ENCODE measurements around the gene NUP58. TPM values are rescaled to one million over a fixed set of nuclear protein-coding genes. Genes with fewer than 3 reads are reported as not detected.

NUP58 gene
- total RNA-seq, 1 experiment from 2014 or later = 101 TPM

- DNase-seq (ENCODE audit: low read depth, low spot score) = no peak
- TF ChIP-seq ELF1 (IDR thresholded peaks at IDR 0.05; ENCODE audit: borderline replicate concordance, low read depth) (no peak), SP1 (IDR thresholded peaks at IDR 0.05; ENCODE audit: low read depth) (no peak), POLR2A (IDR thresholded peaks at IDR 0.05; ENCODE audit: borderline replicate concordance, extremely low read depth, insufficient read depth, insufficient read length) (no peak), RAD21 (IDR thresholded peaks at IDR 0.05; ENCODE audit: low read depth) (no peak), SIN3A (IDR thresholded peaks at IDR 0.05; ENCODE audit: low read depth) (no peak), EZH2 (IDR thresholded peaks at IDR 0.05) (no peak), CBX3 (IDR thresholded peaks at IDR 0.05; ENCODE audit: low read depth) (no peak), YY1 (IDR thresholded peaks at IDR 0.05; ENCODE audit: extremely low read depth, insufficient replicate concordance, low read depth, low read length) (no peak), ATF3 (IDR thresholded peaks at IDR 0.05) (no peak), TCF7L2 (IDR thresholded peaks at IDR 0.05; ENCODE audit: borderline replicate concordance, extremely low read depth, insufficient read depth, insufficient read length) (no peak), SRF (IDR thresholded peaks at IDR 0.05; ENCODE audit: low read depth) (no peak), REST (IDR thresholded peaks at IDR 0.05; ENCODE audit: low read depth) (no peak), ZNF274 (IDR thresholded peaks at IDR 0.05; ENCODE audit: low read depth, low read length) (no peak), EGR1 (IDR thresholded peaks at IDR 0.05; ENCODE audit: low read depth) (no peak), MAX (IDR thresholded peaks at IDR 0.05) (no peak), POLR2AphosphoS5 (IDR thresholded peaks at IDR 0.05; ENCODE audit: low read depth, low read length) (no peak), CTCF (IDR thresholded peaks at IDR 0.05 in 2 of 3, conservative IDR thresholded peaks at IDR 0.05 in 1 of 3; ENCODE audit: borderline replicate concordance in 1 of 3, insufficient read depth in 1 of 3, low read depth in 2 of 3, low read length in 2 of 3) (no peak), EZH2phosphoT487 (IDR thresholded peaks at IDR 0.05; ENCODE audit: borderline replicate concordance) (no peak), CEBPB (IDR thresholded peaks at IDR 0.05; ENCODE audit: low read depth) (no peak)
- no peaks in the 10 kb centered on the region for H3K36me3 ChIP-seq (ENCODE audit: control insufficient read depth in 1 of 2, insufficient read depth in 2 of 2, low read length in 2 of 2)
- H3K4me1 ChIP-seq (ENCODE audit: control insufficient read depth in 1 of 2, insufficient read depth in 2 of 2, low read length in 2 of 2) = no peaks in the 10 kb centered on the region
- H3K9ac ChIP-seq (ENCODE audit: low read length) = no peak overlapping the region
- no TSS peak for BruUV-seq (replicated peaks)
- ChIA-PET CTCF (no interaction called here), POLR2A (no interaction called here), RAD21 (ENCODE audit: low non-redundant PET in 1 of 2, low total read pairs in 2 of 2, uncharacterized antibody in 2 of 2, unreplicated experiment in 2 of 2) (no interaction called here)
- no peaks in the 10 kb centered on the region for H4K20me1 ChIP-seq (ENCODE audit: insufficient read depth)
- intact Hi-C loops (cut with micrococcal nuclease) = no loop called here
- no peaks in the 10 kb centered on the region for H3K9me3 ChIP-seq (ENCODE audit: control insufficient read depth in 1 of 2, insufficient read depth in 1 of 2, low read depth in 1 of 2, low read length in 2 of 2)
- H3K4me3 ChIP-seq (replicated peaks in 1 of 2; ENCODE audit: low read depth in 1 of 2, low read length in 2 of 2) = no peak overlapping the region
- H3K27me3 ChIP-seq (ENCODE audit: insufficient read depth, low read length) = 0 out of 2 replicates have a peak, but pooled peaks cover 4% of the 10 kb centered on the region
- no peak overlapping the region for H3K27ac ChIP-seq (ENCODE audit: low read depth, low read length)
- no peak overlapping the region for H3K4me2 ChIP-seq (ENCODE audit: low read length)
- H3K79me2 ChIP-seq (ENCODE audit: insufficient read depth, low read length) = no peaks in the 10 kb centered on the region
- no peak for ATAC-seq
- H3K9me2 ChIP-seq (ENCODE audit: insufficient read depth) = no peaks in the 10 kb centered on the region
- no peak overlapping the region for H2AFZ ChIP-seq (ENCODE audit: low read depth, low read length, poor library complexity, severe bottlenecking)
Observed at GRCh38 chr13:25352806-25353205, 51.4 kb downstream of the NUP58 start.

All from HCT116 (cell line).